Liver (tissue), 9 donors: ENCODE data around the gene DCAF15. TPM values are rescaled to one million over a fixed set of nuclear protein-coding genes. Genes with fewer than 3 reads are reported as not detected.

ENCODE experiments used
- DNase-seq: peaks from one replicate; pipeline ENCODE4 v3.0.0-alpha.2; 2017; ENCODE audit warnings: low spot score
- H3K27ac ChIP-seq, 2 donors: one replicate each; pipeline ENCODE4 v1.7.0; 2013; ENCODE audit warnings: inconsistent platforms in 2 of 2, low read length in 2 of 2, control low read depth in 1 of 2, low read depth in 1 of 2, mild to moderate bottlenecking in 1 of 2
- H3K27me3 ChIP-seq, 4 donors: one replicate each; pipeline versions ENCODE4 v1.6.1 to v1.7.0; 2013; ENCODE audit warnings: low read length in 3 of 4, inconsistent platforms in 1 of 4, mild to moderate bottlenecking in 1 of 4, moderate library complexity in 1 of 4; ENCODE audit not compliant: control insufficient read depth in 4 of 4, insufficient read depth in 4 of 4
- H3K36me3 ChIP-seq, 4 donors: one replicate each; pipeline versions ENCODE4 v1.6.1 to v1.7.0; 2013; ENCODE audit warnings: low read length in 3 of 4, mild to moderate bottlenecking in 3 of 4, low read depth in 1 of 4, moderate library complexity in 1 of 4; ENCODE audit not compliant: control insufficient read depth in 4 of 4, insufficient read depth in 3 of 4
- H3K4me1 ChIP-seq, 4 donors: one replicate each; pipeline versions ENCODE4 v1.6.1 to v1.7.0; 2013; ENCODE audit warnings: low read length in 3 of 4, mild to moderate bottlenecking in 3 of 4, moderate library complexity in 1 of 4; ENCODE audit not compliant: control insufficient read depth in 4 of 4, insufficient read depth in 4 of 4
- H3K4me3 ChIP-seq, 3 donors: one replicate each; pipeline versions ENCODE4 v1.6.1 to v1.7.0; 2013; ENCODE audit warnings: low read length in 3 of 3, control low read depth in 1 of 3, low read depth in 1 of 3, mild to moderate bottlenecking in 1 of 3
- H3K9ac ChIP-seq, 2 donors: one replicate each; pipeline ENCODE4 v1.7.0; 2013; ENCODE audit warnings: low read length in 2 of 2, mild to moderate bottlenecking in 2 of 2, moderate library complexity in 2 of 2, control low read depth in 1 of 2, low read depth in 1 of 2
- H3K9me3 ChIP-seq, 4 donors: one replicate each; pipeline versions ENCODE4 v1.6.1 to v1.7.0; 2013; ENCODE audit warnings: low read length in 3 of 4; ENCODE audit not compliant: control insufficient read depth in 4 of 4
- EGR1 ChIP-seq, 2 donors: IDR thresholded peaks; 2 replicates each; pipeline ENCODE4 v1.6.1; 2016 to 2018; ENCODE audit warnings: antibody characterized with exemption in 2 of 2, low read depth in 2 of 2
- FOXA1 ChIP-seq: IDR thresholded peaks from 2 replicates; pipeline ENCODE4 v1.6.1; 2016; ENCODE audit warnings: antibody characterized with exemption
- FOXA2 ChIP-seq: IDR thresholded peaks from 2 replicates; pipeline ENCODE4 v1.6.1; 2016; ENCODE audit warnings: antibody characterized with exemption
- GABPA ChIP-seq, 2 donors: IDR thresholded peaks in 1 of 2; conservative IDR thresholded peaks in 1 of 2; 2 replicates each; pipeline ENCODE4 v1.6.1; 2016; ENCODE audit warnings: antibody characterized with exemption in 2 of 2, mild to moderate bottlenecking in 1 of 2, moderate library complexity in 1 of 2
- HNF4A ChIP-seq, 2 donors: conservative IDR thresholded peaks; 2 replicates each; pipeline ENCODE4 v1.6.1; 2016; ENCODE audit warnings: antibody characterized with exemption in 2 of 2, mild to moderate bottlenecking in 2 of 2
- HNF4G ChIP-seq: IDR thresholded peaks from 2 replicates; pipeline ENCODE4 v1.6.1; 2016; ENCODE audit warnings: antibody characterized with exemption
- JUND ChIP-seq, 2 donors: IDR thresholded peaks; 2 replicates each; pipeline ENCODE4 v1.6.1; 2016; ENCODE audit warnings: antibody characterized with exemption in 2 of 2
- RXRA ChIP-seq, 2 donors: IDR thresholded peaks; 2 replicates each; pipeline ENCODE4 v1.6.1; 2017 to 2018; ENCODE audit warnings: antibody characterized with exemption in 2 of 2, mild to moderate bottlenecking in 1 of 2
- TAF1 ChIP-seq: conservative IDR thresholded peaks from 2 replicates; pipeline ENCODE4 v1.6.1; 2016; ENCODE audit warnings: antibody characterized with exemption, mild to moderate bottlenecking
- YY1 ChIP-seq: IDR thresholded peaks from 2 replicates; pipeline ENCODE4 v1.6.1; 2016; ENCODE audit warnings: antibody characterized with exemption, mild to moderate bottlenecking
- WGBS: extraction: QIAGEN DNeasy Blood & Tissue Kit; methylation state at CpG from one replicate; pipeline ENCODE4 v1.1.7; 2013; 5-methylcytosine and 5-hydroxymethylcytosine counted together
- polyA plus RNA-seq, 2 donors: library from polyadenylated mRNA; stranded (reverse) in 1 of 2; unstranded in 1 of 2; fragments of 200-250 nt in 1 of 2; fragments of >200 nt in 1 of 2; fragmentation: Nextera tagmentation in 1 of 2; extraction: Ambion mirVana in 1 of 2; gene quantifications; one replicate each; pipeline versions ENCODE4 v1.2.1 to v1.2.3, GENCODE V29; 2013 to 2015
- total RNA-seq, 2 donors: library from RNA; depleted of rRNA; stranded (reverse); fragments of >200 nt; gene quantifications; one replicate each; pipeline ENCODE4 v1.2.3, GENCODE V29; 2014
- TF ChIP-seq, protein P1 (sequence below): IDR thresholded peaks from 2 replicates; pipeline ENCODE4 v1.6.1; 2016; ENCODE audit warnings: antibody characterized with exemption
- TF ChIP-seq, protein P2 (sequence below): IDR thresholded peaks from 2 replicates; pipeline ENCODE4 v1.6.1; 2016; ENCODE audit warnings: antibody characterized with exemption
- TF ChIP-seq, protein P3 (sequence below): IDR thresholded peaks from 2 replicates; pipeline ENCODE4 v1.6.1; 2016; ENCODE audit warnings: antibody characterized with exemption, mild to moderate bottlenecking
- TF ChIP-seq, protein P4 (sequence below): IDR thresholded peaks from 2 replicates; pipeline ENCODE4 v1.6.1; 2016; ENCODE audit warnings: antibody characterized with exemption
- TF ChIP-seq, protein P5 (sequence below): fragments of 150-350 bp; IDR thresholded peaks from 2 replicates; pipeline ENCODE4 v1.5.1; 2017; ENCODE audit warnings: improper control_type of control experiment, low read depth, low read length; ENCODE audit not compliant: missing input control
- donor health status: healthy.
- donor health status: healthy.
- donor health status: healthy.
- donor health status: healthy.
- donor health status: healthy.

Gene DCAF15
- total and polyA plus RNA-seq, 4 donors = 2.6 to 10.4 (median 5.5) TPM

DNA sequence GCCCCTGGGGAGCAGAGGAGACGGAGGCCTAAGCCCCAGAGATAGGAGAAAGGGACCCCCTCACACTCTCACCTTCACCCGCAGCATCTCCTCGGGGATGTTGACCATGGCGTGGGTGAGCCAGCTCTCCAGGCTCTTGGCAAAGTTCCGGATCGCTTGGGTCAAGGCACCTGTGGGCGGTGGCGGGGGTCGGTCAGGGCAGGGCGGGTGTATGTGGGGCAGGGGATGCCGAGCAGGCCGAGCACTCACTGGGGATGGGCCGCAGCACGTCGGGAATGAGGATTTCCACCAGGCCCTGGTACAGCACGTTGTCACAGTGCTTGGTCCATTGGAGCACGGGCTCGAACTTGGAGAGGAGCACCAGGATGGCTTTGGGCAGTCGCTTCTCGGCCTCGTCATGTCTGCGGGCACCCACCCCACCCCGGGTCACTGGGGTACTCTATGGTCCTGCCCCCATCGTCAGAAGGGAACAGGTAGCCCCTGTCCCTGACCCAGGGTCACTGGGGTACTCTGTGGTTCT lies 13.1 kb downstream of the DCAF15 start:
- WGBS = 94% methylated on average over 24 of the region's 24 CpGs
- Histone ChIP-seq H3K27ac (no peak overlapping the region), H3K27me3 (no peaks in the 10 kb centered on the region), H3K4me3 (no peak overlapping the region), H3K9ac (no peak overlapping the region), H3K36me3 (peaks cover 27 to 73% (median 35%) of the 10 kb centered on the region in 4 donors), H3K4me1 (no peaks in the 10 kb centered on the region), H3K9me3 (no peaks in the 10 kb centered on the region)
- DNase-seq = no peak
- TF ChIP-seq, protein P1, sequence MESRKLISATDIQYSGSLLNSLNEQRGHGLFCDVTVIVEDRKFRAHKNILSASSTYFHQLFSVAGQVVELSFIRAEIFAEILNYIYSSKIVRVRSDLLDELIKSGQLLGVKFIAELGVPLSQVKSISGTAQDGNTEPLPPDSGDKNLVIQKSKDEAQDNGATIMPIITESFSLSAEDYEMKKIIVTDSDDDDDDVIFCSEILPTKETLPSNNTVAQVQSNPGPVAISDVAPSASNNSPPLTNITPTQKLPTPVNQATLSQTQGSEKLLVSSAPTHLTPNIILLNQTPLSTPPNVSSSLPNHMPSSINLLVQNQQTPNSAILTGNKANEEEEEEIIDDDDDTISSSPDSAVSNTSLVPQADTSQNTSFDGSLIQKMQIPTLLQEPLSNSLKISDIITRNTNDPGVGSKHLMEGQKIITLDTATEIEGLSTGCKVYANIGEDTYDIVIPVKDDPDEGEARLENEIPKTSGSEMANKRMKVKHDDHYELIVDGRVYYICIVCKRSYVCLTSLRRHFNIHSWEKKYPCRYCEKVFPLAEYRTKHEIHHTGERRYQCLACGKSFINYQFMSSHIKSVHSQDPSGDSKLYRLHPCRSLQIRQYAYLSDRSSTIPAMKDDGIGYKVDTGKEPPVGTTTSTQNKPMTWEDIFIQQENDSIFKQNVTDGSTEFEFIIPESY = no peak
- TF ChIP-seq GABPA (IDR thresholded peaks at IDR 0.05 in 1 of 2, conservative IDR thresholded peaks at IDR 0.05 in 1 of 2) = no peak
- TF ChIP-seq FOXA1 = no peak
- no peak for TF ChIP-seq HNF4G
- TF ChIP-seq, protein P2, sequence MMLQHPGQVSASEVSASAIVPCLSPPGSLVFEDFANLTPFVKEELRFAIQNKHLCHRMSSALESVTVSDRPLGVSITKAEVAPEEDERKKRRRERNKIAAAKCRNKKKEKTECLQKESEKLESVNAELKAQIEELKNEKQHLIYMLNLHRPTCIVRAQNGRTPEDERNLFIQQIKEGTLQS = no peak
- TF ChIP-seq, protein P3, sequence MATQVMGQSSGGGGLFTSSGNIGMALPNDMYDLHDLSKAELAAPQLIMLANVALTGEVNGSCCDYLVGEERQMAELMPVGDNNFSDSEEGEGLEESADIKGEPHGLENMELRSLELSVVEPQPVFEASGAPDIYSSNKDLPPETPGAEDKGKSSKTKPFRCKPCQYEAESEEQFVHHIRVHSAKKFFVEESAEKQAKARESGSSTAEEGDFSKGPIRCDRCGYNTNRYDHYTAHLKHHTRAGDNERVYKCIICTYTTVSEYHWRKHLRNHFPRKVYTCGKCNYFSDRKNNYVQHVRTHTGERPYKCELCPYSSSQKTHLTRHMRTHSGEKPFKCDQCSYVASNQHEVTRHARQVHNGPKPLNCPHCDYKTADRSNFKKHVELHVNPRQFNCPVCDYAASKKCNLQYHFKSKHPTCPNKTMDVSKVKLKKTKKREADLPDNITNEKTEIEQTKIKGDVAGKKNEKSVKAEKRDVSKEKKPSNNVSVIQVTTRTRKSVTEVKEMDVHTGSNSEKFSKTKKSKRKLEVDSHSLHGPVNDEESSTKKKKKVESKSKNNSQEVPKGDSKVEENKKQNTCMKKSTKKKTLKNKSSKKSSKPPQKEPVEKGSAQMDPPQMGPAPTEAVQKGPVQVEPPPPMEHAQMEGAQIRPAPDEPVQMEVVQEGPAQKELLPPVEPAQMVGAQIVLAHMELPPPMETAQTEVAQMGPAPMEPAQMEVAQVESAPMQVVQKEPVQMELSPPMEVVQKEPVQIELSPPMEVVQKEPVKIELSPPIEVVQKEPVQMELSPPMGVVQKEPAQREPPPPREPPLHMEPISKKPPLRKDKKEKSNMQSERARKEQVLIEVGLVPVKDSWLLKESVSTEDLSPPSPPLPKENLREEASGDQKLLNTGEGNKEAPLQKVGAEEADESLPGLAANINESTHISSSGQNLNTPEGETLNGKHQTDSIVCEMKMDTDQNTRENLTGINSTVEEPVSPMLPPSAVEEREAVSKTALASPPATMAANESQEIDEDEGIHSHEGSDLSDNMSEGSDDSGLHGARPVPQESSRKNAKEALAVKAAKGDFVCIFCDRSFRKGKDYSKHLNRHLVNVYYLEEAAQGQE = no peak
- TF ChIP-seq, protein P4, sequence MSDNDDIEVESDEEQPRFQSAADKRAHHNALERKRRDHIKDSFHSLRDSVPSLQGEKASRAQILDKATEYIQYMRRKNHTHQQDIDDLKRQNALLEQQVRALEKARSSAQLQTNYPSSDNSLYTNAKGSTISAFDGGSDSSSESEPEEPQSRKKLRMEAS = no peak

DNA sequence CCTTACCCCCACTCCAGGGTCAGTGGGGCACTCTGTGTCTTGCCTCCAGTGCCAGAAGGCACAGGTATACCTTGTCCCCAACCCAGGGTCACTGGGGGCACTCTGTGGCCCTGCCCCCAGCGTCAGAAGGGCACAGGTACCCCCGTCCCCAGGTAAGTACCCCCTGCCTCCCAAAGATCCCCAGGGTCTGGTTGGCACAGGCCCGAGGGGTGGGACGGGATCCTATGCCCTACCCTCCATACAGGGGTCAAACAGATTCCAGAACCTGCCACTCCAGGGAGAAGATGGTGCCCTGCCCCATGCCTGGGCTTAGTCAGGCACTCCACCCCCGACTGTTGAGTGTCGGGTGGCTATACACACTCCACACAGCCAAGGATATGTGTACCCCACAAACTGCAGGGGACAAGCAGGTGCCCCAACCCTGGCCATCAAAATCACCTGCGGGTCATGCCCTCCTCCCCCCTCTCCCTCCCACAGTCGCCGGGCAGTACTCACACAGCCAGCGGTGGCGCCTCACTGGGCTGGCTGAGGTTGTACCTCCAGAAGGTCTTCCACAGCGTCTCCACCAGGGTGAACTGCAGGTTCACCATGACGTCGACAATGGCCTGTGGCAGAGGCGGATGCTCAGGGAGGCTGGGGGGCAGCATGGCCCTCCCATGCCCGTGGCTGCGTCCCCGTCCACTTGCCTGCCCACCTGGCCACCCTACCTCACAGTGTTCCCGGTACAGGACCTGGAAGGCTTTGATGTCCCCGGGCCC lies 13.8 kb downstream of the DCAF15 start:
- WGBS = 95% methylated on average over 20 of the region's 20 CpGs

More for the DNA sequence above, 13.8 kb downstream of the DCAF15 start:
- peaks cover 27 to 69% (median 31%) of the 10 kb centered on the region in 4 donors for H3K36me3 ChIP-seq
- H3K27me3 ChIP-seq = no peaks in the 10 kb centered on the region
- H3K4me3 ChIP-seq = no peak overlapping the region
- TF ChIP-seq EGR1 (IDR thresholded peaks at IDR 0.05; ENCODE audit: low read depth in 2 of 2) (no peak), JUND (IDR thresholded peaks at IDR 0.05) (no peak), YY1 (no peak), RXRA (IDR thresholded peaks at IDR 0.05) (no peak), HNF4G (no peak), HNF4A (conservative IDR thresholded peaks at IDR 0.05) (no peak), FOXA2 (no peak), TAF1 (no peak)
- TF ChIP-seq, protein P4 = no peak
- TF ChIP-seq, protein P1 = no peak
- TF ChIP-seq, protein P3 = no peak
- TF ChIP-seq, protein P5, sequence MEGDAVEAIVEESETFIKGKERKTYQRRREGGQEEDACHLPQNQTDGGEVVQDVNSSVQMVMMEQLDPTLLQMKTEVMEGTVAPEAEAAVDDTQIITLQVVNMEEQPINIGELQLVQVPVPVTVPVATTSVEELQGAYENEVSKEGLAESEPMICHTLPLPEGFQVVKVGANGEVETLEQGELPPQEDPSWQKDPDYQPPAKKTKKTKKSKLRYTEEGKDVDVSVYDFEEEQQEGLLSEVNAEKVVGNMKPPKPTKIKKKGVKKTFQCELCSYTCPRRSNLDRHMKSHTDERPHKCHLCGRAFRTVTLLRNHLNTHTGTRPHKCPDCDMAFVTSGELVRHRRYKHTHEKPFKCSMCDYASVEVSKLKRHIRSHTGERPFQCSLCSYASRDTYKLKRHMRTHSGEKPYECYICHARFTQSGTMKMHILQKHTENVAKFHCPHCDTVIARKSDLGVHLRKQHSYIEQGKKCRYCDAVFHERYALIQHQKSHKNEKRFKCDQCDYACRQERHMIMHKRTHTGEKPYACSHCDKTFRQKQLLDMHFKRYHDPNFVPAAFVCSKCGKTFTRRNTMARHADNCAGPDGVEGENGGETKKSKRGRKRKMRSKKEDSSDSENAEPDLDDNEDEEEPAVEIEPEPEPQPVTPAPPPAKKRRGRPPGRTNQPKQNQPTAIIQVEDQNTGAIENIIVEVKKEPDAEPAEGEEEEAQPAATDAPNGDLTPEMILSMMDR = no peak
- no peak overlapping the region for H3K9ac ChIP-seq
- no peak for DNase-seq
- no peaks in the 10 kb centered on the region for H3K4me1 ChIP-seq
- H3K9me3 ChIP-seq = no peaks in the 10 kb centered on the region
- H3K27ac ChIP-seq = no peak overlapping the region
